Measurements from ENCODE around the gene COL27A1. TPM values are rescaled to one million over a fixed set of nuclear protein-coding genes. Genes with fewer than 3 reads are reported as not detected.

COL27A1 gene
- total RNA-seq: 10 to 100 TPM in 1 of 3 donors, 1 to 10 TPM in 2; 3.1 to 13.6 (median 4.0) TPM
- long read RNA-seq, donor 1, partial matches to known transcripts: 3 of 5 reads
- long read RNA-seq, donor 1, other reads (novel, unspliced or antisense): 2 of 5 reads
- long read RNA-seq, donor 2: 0 reads

DNA sequence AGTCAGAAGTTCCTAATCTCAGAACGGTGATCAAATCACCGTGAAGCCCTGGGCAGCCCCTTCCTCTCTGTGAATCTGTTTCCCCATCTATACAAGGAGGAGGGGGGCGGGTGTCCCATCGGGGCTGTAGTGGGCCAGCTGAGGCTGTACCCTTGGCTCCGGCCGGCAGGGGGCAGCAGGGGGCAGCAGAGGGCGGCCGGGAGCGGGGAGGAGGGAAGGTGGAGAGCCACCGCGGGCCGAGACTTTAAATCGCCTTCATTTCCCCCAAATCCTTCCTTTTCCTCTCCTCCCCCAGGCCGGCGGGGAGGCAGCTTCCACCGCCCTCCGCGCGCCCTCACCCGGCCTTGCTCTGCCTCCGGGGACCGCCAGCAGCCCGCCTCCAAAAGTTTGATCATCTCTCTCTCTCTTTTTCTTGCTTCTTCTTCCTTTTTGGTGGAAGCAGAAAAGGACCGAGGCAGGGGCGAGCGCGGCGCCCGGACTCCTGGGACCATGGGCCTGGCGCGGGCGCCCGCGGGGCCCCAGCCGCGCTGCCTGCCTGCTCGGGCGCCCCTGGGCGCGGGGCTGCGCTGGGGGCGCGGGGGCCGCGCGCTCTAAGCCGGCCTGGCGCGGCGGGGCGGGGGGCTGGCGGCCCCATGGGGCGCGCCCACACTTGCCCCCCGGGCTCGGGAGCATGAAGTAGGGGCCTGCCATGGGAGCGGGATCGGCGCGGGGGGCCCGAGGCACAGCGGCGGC, at the start of gene COL27A1:
TSS of gene COL27A1 (plus strand) at position 275 of the 732 bp plus-strand sequence. CDS start at position 689, 414 bp downstream.
- intact Hi-C loops (cut with DNase I, micrococcal nuclease): loop anchor here in 1 of 2 donors (5.0 kb wide), 1 partner anchor 137 kb away; no protein-coding TSS in a partner anchor
- Histone ChIP-seq H3K36me3 (ENCODE audit: low read depth) (no peaks in the 10 kb centered on the region), H3K4me1 (ENCODE audit: low read depth) (peaks cover 14% of the 10 kb centered on the region), H3K4me3 (no peak within 1 kb of the TSS), H3K9me3 (no peaks in the 10 kb centered on the region)
- TF ChIP-seq, protein P1, sequence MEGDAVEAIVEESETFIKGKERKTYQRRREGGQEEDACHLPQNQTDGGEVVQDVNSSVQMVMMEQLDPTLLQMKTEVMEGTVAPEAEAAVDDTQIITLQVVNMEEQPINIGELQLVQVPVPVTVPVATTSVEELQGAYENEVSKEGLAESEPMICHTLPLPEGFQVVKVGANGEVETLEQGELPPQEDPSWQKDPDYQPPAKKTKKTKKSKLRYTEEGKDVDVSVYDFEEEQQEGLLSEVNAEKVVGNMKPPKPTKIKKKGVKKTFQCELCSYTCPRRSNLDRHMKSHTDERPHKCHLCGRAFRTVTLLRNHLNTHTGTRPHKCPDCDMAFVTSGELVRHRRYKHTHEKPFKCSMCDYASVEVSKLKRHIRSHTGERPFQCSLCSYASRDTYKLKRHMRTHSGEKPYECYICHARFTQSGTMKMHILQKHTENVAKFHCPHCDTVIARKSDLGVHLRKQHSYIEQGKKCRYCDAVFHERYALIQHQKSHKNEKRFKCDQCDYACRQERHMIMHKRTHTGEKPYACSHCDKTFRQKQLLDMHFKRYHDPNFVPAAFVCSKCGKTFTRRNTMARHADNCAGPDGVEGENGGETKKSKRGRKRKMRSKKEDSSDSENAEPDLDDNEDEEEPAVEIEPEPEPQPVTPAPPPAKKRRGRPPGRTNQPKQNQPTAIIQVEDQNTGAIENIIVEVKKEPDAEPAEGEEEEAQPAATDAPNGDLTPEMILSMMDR (IDR thresholded peaks at IDR 0.05): peak; percentile 86
- ATAC-seq (peak; percentile 90), DNase-seq (peak; percentile 70 to 87 (median 86))

DNA sequence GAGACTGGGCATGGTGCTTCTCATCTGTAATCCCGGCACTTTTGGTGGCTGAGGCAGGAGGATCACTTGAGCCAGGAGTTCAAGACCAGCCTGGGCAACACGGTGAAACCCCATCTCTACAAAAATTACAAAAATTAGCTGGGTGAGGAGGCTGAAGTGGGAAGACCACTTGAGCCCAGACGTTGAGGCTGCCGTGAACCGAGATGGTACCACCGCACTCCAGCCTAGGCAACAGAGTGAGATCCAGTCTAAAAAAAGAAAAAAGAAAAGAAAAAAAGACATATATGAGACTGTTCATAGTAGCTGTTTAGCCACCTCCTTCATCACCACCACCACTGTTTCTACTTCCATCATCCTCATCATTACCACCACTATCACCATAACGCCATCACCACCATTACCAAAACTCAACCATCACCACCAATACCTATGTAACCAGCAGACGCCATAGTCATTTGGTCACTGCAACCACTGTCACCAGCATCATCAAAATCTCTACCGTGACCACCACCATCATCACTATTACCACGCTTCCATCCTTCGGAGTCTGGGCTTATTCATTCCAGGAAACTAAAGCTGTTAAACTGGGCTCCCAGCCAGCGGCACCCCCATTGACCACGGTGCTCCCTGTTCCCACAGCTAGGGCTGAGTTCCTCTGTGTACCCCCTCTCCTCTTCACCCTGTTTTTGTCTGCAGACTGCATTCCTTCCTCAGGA, 47.9 kb upstream of the COL27A1 start:
- DNase-seq (no peak), ATAC-seq (peak; percentile 55)
- intact Hi-C loops (cut with DNase I, micrococcal nuclease): loop anchor here (5.0 to 10.0 kb wide), 2 partner anchors 185 to 187 kb away; no protein-coding TSS in a partner anchor
- Histone ChIP-seq H3K4me1 (ENCODE audit: low read depth) (no peaks in the 10 kb centered on the region), H3K36me3 (ENCODE audit: low read depth) (no peaks in the 10 kb centered on the region), H3K4me3 (no peak overlapping the region), H3K9me3 (no peaks in the 10 kb centered on the region)
- TF ChIP-seq, protein P1 (IDR thresholded peaks at IDR 0.05): no peak

DNA sequence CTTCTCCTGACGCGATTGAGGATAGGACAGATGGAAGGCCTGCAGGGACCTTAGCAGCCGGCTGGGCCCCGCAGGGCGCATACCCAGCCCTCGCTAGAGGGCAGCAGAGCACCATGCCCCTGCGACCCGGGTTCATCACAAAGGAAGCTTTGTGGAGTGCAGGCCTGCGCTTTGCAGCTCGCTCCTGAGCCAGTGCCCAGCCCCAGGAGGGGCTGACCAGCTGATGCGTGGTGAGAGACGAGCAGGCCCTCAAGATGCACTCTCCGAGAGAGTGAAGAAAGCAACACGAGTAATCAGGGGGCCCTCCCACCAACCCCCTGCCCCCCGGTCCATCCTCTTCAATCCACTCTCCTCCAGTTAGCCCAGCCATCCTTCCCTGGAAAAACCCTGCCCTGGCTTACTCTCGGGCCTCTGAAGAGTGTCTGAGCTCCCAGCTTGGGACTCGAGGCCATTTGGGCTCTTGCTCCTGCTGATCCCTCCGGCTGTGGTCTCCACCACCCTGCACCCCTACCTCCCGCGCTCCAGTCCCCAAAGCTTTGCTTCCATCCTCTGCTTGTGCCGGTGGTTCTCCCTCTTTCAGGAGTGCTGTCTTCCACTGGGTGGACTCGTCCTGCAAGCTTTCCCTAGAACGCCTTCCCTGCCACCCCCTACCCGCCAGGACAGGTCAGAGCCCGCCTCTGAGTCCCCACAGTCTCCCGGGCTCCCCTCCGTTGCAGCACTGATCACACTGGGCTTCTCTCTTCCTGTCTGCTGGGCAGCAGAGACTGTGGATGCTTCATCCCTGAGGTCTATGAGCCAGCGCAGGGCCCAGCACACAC, 47.1 kb upstream of the COL27A1 start:
- TF ChIP-seq, protein P1 (IDR thresholded peaks at IDR 0.05): peak; percentile 90
- intact Hi-C loops (cut with DNase I, micrococcal nuclease): loop anchor here (5.0 to 10.0 kb wide), 2 partner anchors 184 to 187 kb away; no protein-coding TSS in a partner anchor

DNA sequence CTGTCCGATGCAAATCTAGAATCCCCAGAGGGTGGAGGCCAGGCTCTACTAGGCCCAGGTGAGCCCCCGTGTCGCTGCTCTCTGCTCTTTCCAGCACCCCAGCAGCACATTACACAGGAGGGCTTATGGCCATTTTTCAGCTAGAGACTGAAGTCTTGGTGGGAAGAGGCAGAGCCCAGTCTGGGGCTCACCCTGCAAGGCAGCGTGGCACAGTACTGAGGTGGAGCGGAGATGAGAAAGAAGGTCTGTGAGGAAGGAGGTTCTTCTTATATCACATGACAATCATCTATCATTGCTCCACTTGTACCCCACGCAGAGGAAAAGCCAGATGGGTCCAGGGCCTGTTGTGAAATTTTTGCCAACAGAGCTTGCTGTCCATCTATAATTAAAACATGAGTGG, 46.2 kb upstream of the COL27A1 start:
- TF ChIP-seq, protein P1 (IDR thresholded peaks at IDR 0.05): no peak
- Histone ChIP-seq H3K4me3 (no peak overlapping the region), H3K9me3 (no peaks in the 10 kb centered on the region), H3K4me1 (ENCODE audit: low read depth) (peaks cover 4% of the 10 kb centered on the region), H3K36me3 (ENCODE audit: low read depth) (no peaks in the 10 kb centered on the region)
- ATAC-seq (no peak), DNase-seq (no peak)
- intact Hi-C loops (cut with DNase I, micrococcal nuclease): loop anchor here (5.0 to 10.0 kb wide), 2 partner anchors 183 to 186 kb away; no protein-coding TSS in a partner anchor

More for the DNA sequence above, 47.1 kb upstream of the COL27A1 start:
- no peaks in the 10 kb centered on the region for H3K9me3 ChIP-seq
- H3K4me3 ChIP-seq: no peak overlapping the region
- ATAC-seq: peak; percentile 99
- peaks cover 2% of the 10 kb centered on the region for H3K4me1 ChIP-seq (ENCODE audit: low read depth)
- no peaks in the 10 kb centered on the region for H3K36me3 ChIP-seq (ENCODE audit: low read depth)
- peak; percentile 70 to 87 (median 85) for DNase-seq

DNA sequence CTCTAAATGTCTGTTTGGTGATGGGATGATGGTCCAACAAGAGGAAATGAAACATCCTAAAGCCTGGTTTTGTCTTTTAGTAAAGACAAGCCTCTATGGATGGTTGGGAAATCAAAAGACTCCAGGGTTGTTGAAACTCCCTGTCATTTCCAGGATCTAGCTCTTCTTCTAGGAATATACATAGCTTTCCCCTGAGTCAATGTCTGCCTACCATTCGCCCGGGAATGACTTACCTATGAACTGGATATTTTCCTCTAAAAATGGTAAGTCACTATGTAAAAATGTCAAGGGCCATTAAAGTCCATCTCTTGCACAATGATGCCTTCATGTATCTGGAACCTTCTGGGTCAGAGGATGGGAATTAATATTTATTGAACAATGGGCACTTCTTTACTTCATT, 45.2 kb upstream of the COL27A1 start:
- TF ChIP-seq, protein P1 (IDR thresholded peaks at IDR 0.05): no peak
- intact Hi-C loops (cut with DNase I, micrococcal nuclease): no loop called here
- ATAC-seq: no peak

More for the DNA sequence above, 45.2 kb upstream of the COL27A1 start:
- Histone ChIP-seq H3K9me3 (no peaks in the 10 kb centered on the region), H3K4me1 (ENCODE audit: low read depth) (peaks cover 4% of the 10 kb centered on the region), H3K36me3 (ENCODE audit: low read depth) (no peaks in the 10 kb centered on the region), H3K4me3 (no peak overlapping the region)
- no peak for DNase-seq
